ENCODE data around the gene OSGEP. TPM values are rescaled to one million over a fixed set of nuclear protein-coding genes. Genes with fewer than 3 reads are reported as not detected.

OSGEP gene
- total RNA-seq, 2 experiments from 2014 or later, result 76.6 to 86.6 TPM

DNA sequence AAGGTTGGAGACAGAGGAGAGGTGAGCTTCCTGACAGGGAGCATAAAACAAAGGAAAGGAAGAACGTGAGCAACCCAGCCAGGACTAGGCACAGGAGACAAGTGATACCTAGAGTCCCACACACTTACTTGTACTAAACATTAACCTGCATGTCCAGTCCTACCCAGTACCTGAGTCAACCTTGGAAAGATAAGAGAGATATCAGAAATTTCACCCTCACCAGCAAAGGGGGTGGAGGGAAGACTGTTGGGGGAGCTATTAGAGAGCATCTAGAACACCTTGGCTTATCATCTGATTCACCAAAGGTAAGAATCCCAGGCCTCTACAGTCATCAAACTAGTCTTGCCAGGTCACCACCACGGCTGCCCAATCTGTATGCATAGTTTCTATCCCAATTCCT, 29.8 kb downstream of the OSGEP start:
- Histone ChIP-seq H3K9me2 (ENCODE audit: insufficient read depth, low read length) (no peaks in the 10 kb centered on the region), H3K4me3 (ENCODE audit: low read depth, low read length, poor library complexity, severe bottlenecking) (no peak overlapping the region), H3K4me2 (ENCODE audit: low read length) (no peak overlapping the region), H3K36me3 (ENCODE audit: insufficient read depth, low read length) (no peaks in the 10 kb centered on the region), H4K20me1 (ENCODE audit: insufficient read depth, low read length) (no peaks in the 10 kb centered on the region), H3K9me3 (ENCODE audit: low read length) (no peaks in the 10 kb centered on the region), H3K27ac (ENCODE audit: low read depth, low read length, poor library complexity, severe bottlenecking) (no peak overlapping the region), H2AFZ (ENCODE audit: low read length) (no peak overlapping the region), H3K79me2 (ENCODE audit: insufficient read depth, low read depth, low read length) (no peaks in the 10 kb centered on the region), H3K4me1 (ENCODE audit: insufficient read depth, low read length, poor library complexity, severe bottlenecking) (peaks cover 57% of the 10 kb centered on the region)
- no peak for DNase-seq (ENCODE audit: low spot score)
- TF ChIP-seq EZH2phosphoT487 (IDR thresholded peaks at IDR 0.05; ENCODE audit: borderline replicate concordance, low read depth, low read length), result no peak
- no peak for TF ChIP-seq CTCF (conservative IDR thresholded peaks at IDR 0.05; ENCODE audit: low read length)
- intact Hi-C loops (cut with micrococcal nuclease; ENCODE audit: unreplicated experiment), result no loop called here
- BruUV-seq (replicated peaks), result no TSS peak
- ChIA-PET CTCF (ENCODE audit: unreplicated experiment) (interaction anchor here (0.6 to 1.6 kb wide), 2 partner anchors 9 to 45 kb away, joined by 3 to 8 read pairs; no protein-coding TSS in a partner anchor), POLR2A (interaction anchor here (0.8 to 3.2 kb wide), 5 partner anchors 9 to 97 kb away, joined by 3 to 16 read pairs (median 4); partner anchors contain the start of genes APEX1 and OSGEP)

- BruUV-seq (replicated peaks), result no TSS peak
- Histone ChIP-seq H3K36me3 (ENCODE audit: insufficient read depth, low read length) (no peaks in the 10 kb centered on the region), H3K27ac (ENCODE audit: low read depth, low read length, poor library complexity, severe bottlenecking) (no peak overlapping the region), H2AFZ (ENCODE audit: low read length) (0 out of 2 replicates have a peak overlapping the region, but pooled peaks have one; percentile 15), H4K20me1 (ENCODE audit: insufficient read depth, low read length) (no peaks in the 10 kb centered on the region), H3K4me1 (ENCODE audit: insufficient read depth, low read length, poor library complexity, severe bottlenecking) (peaks cover 42% of the 10 kb centered on the region), H3K4me3 (ENCODE audit: low read depth, low read length, poor library complexity, severe bottlenecking) (no peak overlapping the region), H3K79me2 (ENCODE audit: insufficient read depth, low read depth, low read length) (no peaks in the 10 kb centered on the region), H3K9me3 (ENCODE audit: low read length) (no peaks in the 10 kb centered on the region), H3K9me2 (ENCODE audit: insufficient read depth, low read length) (no peaks in the 10 kb centered on the region), H3K4me2 (ENCODE audit: low read length) (no peak overlapping the region)
- ChIA-PET CTCF (ENCODE audit: unreplicated experiment) (interaction anchor here (1.2 to 1.6 kb wide), 2 partner anchors 9 to 95 kb away, joined by 3 to 5 read pairs; no protein-coding TSS in a partner anchor), POLR2A (interaction anchor here (0.7 to 3.2 kb wide), 8 partner anchors 8 to 92 kb away, joined by 3 to 16 read pairs (median 6); partner anchors contain the start of genes APEX1, OSGEP and PIP4P1)
- TF ChIP-seq EZH2phosphoT487 (IDR thresholded peaks at IDR 0.05; ENCODE audit: borderline replicate concordance, low read depth, low read length) (no peak), CTCF (conservative IDR thresholded peaks at IDR 0.05; ENCODE audit: low read length) (no peak)
- intact Hi-C loops (cut with micrococcal nuclease; ENCODE audit: unreplicated experiment), result no loop called here
- no peak for DNase-seq (ENCODE audit: low spot score)
Measured at GRCh38 chr14:20422886-20423285, 31.7 kb downstream of the OSGEP start.

DNA sequence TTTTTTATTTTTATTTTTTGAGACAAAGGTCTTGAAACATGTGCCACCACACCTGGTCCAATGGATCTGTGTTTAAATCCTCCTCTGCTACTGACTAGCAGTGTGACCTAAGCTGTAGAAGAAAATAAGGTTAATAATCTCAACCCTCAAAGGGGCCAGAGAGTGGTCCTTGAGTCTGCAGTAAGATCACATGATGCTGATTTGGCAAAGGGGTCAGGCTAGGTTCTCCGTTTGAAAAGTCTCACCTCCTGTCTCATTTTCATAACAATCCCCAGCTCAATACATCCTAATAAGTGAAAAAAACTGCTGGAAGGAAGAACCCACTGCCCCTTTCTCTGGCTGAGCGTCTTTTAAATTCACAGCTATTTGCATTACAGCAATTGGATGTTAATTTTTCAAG, 33.3 kb downstream of the OSGEP start:
- H3K27ac ChIP-seq (ENCODE audit: low read depth, low read length, poor library complexity, severe bottlenecking), result no peak overlapping the region
- intact Hi-C loops (cut with micrococcal nuclease; ENCODE audit: unreplicated experiment), result no loop called here
- peak overlapping the region; percentile 66 for H2AFZ ChIP-seq (ENCODE audit: low read length)
- peak overlapping the region; percentile 46 for H3K4me2 ChIP-seq (ENCODE audit: low read length)
- peaks cover 47% of the 10 kb centered on the region for H3K4me1 ChIP-seq (ENCODE audit: insufficient read depth, low read length, poor library complexity, severe bottlenecking)
- H3K4me3 ChIP-seq (ENCODE audit: low read depth, low read length, poor library complexity, severe bottlenecking), result no peak overlapping the region
- H3K79me2 ChIP-seq (ENCODE audit: insufficient read depth, low read depth, low read length), result no peaks in the 10 kb centered on the region
- no peak for DNase-seq (ENCODE audit: low spot score)
- TF ChIP-seq EZH2phosphoT487 (IDR thresholded peaks at IDR 0.05; ENCODE audit: borderline replicate concordance, low read depth, low read length), result no peak
- TF ChIP-seq CTCF (conservative IDR thresholded peaks at IDR 0.05; ENCODE audit: low read length), result no peak
- CTCF ChIA-PET (ENCODE audit: unreplicated experiment), result no interaction called here
- no peaks in the 10 kb centered on the region for H3K36me3 ChIP-seq (ENCODE audit: insufficient read depth, low read length)
- no peaks in the 10 kb centered on the region for H3K9me2 ChIP-seq (ENCODE audit: insufficient read depth, low read length)
- H3K9me3 ChIP-seq (ENCODE audit: low read length), result no peaks in the 10 kb centered on the region
- no TSS peak for BruUV-seq (replicated peaks)
- H4K20me1 ChIP-seq (ENCODE audit: insufficient read depth, low read length), result no peaks in the 10 kb centered on the region
- POLR2A ChIA-PET, result interaction anchor here (1.0 to 2.4 kb wide), 6 partner anchors 9 to 79 kb away, joined by 3 to 12 read pairs (median 6); partner anchors contain the start of genes APEX1 and OSGEP
